ENCODE measurements around the gene TNFRSF21.

DNA sequence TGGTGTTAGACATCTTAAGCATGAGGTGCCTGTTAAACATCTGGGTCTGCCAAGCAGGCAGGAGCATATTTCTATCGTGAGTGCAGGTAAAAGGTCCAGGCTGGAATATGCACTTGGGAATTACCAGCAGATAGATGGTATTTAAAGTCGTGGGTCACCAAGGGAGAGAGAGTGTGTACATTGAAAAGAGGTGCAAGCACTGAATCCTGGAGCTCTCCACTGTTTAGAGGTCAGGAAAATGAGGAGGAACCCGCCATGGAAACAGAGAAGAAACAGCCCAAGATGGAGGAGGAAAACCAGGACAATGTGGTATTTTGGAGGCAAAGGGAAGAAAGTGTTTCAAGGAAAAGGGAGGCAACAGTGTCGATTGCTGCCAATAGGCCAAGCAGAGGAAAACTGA lies 46.4 kb downstream of the TNFRSF21 start:
- TF ChIP-seq CTCF (IDR thresholded peaks at IDR 0.05) (no peak), EP300 (IDR thresholded peaks at IDR 0.05; ENCODE audit: low read depth) (no peak), POLR2A (IDR thresholded peaks at IDR 0.05) (no peak), POLR2AphosphoS5 (IDR thresholded peaks at IDR 0.05) (no peak)
